ENCODE data around the gene TMEM130.

TMEM130 gene

DNA sequence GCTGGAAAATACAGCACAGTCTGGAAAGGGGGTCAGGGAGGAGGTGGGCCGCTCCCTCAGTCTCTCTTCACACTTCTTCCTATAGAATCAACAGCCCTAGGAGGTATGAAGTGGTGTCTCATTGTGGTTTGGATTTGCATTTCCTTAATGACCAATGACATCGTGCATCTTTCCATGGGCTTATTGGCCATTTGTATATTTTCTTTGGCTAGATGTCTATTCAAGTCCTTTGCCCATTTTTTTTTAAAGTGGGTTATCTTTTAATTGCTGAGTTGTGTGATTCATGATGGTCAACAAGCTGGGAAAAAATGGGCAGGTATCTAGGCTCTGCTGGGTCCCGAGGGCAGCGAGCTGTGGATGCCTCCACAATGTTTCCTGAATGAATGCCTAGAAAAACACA, 29.1 kb downstream of the TMEM130 start:
- DNase-seq: no peak

DNA sequence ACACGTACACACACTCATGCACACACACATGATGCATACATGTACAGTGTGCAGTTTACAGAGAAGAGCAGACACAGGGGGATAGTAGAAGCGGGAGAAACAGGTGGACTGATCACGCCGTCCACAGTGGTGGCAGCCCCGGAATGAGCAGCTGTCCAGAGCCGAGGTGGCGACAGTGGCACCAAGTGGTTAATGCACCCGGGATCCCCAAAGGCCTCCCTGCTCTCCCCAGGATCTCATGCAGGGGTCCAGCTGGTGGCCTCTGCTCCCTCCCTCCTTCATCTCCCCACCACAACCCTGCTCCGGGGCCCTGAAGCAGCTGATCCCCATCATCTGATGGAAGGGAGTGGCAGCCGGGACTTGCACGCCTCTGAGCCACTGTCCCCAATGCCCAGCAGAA, 29.7 kb downstream of the TMEM130 start:
- no peak for DNase-seq

DNA sequence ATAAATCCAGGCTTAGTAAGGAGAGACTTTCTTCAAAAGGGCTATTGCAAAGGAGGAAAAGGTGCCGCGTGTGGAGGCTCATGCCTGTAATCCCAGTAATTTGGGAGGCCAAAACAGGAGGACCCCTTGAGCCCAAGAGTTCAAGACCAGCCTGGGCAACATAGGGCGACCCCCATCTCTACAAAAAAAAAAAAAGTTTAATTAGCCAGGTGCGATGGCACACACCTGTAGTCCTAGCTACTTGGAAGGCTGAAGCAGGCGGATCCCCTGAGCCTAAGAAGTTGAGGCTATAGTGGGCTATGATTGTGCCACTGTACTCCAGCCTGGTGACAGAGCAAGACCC, 32.2 kb downstream of the TMEM130 start:
- DNase-seq: no peak

DNA sequence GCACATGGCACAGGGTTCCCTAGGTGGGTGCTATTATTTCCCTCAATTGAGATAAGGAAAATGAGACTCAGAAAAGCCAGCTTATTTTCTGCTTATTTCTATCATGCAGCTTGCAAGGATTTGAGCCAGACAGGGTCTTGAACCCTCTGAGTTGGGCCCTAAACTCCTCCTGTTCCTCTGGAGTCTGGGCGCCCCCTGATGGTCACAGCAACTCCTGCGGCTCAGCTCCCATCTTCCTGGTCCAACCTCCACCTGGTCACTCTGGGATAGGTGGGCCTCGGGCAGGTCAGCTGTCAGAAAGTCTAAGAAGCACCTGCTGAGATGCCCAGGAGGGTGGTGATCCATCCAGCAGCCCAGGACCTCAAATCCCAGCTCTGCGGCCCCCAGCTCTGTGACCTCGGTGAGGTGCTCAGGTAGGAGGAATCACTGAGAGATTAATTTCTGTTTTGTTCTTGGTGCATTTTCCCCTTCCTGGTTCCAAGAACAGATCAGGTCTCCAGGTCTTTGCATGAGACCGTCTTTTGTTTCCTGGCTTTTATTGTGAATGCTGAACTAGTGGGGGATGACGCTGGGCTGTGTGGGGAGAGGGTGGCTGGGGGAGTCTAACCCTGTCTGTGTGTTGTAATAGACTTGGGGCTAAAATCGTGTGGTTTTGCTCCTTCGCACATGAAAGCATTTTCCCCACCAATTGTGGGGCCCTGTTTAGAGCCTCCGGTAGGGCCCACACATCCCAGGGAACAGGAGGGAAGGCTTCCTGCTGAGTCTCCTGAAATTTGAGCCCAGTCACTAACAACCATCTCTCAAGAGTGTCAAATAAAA, 32.8 kb downstream of the TMEM130 start:
- peak; percentile 65 for DNase-seq

DNA sequence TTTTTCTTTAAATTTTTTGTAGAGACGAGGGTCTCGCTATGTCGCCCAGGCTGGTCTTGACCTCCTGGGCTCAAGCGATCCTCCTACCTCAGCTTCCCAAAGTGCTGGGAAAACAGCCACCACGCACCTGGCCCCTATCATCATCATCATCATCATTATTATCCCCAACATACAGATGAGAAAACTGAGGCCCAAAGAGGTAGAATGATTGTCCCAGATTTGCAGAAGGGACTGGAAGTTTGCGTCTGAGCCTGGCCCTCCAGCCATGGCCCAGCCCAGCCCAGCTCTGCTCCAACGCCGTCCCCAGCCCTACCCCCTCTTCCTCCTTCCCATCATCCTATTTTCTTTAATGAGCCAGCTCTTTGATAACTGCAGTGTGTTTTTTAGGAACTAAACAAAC, 34.9 kb downstream of the TMEM130 start:
- no peak for DNase-seq

DNA sequence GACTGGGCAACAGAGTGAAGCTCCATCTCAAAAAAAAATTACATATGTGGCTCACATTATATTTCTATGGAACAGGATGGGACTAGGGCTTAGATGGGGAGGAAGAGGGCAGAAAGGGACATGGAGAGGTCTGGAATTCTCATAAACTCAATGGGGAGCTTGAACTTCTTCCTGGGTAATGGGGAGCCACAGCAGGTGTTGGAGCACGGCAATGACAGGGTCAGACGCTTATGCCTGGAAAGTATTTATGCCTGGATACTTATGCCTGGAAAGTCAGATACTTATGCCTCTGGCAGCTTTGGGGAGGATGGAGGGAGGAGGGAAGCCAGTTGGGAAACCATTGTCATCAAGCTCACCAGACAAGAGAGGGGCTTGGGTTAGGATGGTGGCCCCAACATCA, 36.8 kb downstream of the TMEM130 start:
- DNase-seq: no peak

DNA sequence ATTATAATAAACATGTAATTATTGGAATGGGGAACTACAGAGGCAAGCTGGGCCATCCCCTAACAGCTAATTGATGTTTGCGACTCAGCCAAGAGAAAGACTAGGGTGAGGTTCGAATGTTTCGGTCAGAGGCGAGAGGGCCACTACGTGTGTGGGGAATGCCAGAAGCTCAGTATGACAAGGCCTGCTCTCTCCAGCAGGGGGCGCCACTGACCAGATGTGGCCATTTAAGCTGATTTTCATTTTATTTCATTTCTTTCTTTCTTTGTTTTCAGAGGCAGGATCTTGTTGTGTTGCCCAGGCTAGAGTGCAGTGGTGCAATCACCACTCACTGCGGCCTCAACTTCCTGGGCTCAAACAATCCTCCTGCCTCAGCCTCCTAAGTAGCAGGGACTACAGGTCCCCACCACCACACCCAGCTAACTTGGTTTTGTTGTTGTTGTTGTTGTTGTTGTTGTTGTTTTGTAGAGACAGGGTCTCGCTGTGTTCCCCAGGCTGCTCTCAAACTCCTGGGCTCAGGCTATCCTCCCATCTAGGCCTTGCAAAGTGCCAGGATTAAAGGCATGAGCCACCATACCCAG, 38.1 kb downstream of the TMEM130 start:
- peak; percentile 11 for DNase-seq

DNA sequence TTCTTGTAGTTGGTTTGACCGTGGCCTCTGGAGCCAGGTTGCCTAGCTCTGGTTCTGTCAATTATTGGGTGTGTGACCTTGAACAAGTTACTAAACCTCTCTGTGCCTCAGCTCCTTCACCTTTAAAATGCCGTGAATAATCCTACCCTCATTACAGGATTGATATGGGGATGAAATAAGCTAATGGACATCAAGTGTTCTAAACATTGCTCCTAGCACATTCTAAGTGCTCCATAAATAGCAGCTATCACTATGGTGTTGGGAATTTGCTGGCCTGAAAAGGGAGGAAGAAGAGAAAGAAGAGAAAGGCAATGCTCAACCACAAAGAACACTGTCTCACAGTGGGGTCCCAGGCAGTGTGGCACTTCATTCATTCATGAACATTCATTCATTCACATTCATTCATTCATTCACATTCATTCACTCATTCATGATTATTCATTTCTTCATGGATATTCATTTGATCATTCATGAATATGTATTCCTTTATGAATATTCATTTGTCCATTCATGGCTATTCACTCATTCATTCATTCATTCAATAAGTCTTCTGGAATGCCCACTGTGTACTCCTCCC, 38.8 kb downstream of the TMEM130 start:
- DNase-seq: no peak

DNA sequence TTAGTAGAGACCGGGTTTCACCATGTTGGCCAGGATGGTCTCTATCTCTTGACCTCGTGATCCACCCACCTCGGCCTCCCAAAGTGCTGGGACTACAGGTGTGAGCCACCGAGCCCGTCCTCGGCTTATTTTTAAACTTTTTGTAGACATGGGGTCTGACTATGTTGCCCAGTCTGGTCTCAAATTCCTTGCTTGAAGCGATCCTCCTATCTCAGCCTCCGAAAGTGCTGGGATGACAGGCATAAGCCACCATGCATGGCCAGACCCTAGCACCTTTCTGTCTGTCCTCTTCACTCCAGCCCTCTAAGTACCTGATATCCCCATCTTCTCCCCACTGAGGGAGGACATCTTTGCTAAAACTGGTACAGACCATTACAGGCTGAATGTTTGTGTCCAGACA, 41.4 kb downstream of the TMEM130 start:
- no peak for DNase-seq

DNA sequence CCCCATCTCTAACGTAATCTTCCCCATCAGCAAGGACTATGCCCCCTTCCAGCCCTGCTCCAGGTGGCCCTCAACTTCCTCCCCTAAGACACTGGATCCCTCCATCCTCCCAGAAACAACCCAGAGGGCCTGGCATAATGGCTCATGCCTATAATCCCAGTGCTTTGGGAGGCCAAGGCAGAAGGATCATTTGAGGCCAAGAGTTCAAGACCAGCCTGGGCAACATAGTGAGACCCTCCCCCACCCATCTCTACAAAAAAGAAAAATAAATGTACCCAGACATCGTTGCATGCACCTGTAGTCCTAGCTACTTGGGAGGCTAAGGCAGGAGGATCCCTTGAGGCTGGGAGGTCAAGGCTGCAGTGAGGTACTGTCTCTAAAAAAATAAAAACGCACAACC, 42.6 kb downstream of the TMEM130 start:
- no peak for DNase-seq

DNA sequence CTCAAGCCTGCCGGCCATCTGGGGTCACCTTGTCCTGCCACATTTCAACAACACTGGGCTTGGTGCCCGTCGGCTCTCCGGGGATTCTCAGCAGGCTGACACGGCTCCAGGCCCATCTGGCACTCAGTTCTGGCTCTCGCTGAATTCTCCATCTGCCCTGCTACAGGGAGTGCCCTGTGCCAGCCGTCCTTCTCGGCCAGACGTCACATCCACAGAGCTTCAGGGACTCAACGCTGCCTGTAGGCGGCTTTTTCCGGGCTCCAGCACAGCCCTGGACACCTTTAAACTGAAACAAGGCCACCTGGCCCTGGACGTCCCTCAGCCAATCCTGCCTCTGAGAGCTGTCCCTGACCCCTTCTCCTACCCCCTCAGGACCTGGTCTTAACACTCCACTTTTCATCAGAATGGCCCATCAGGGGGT, 43.0 kb downstream of the TMEM130 start:
- DNase-seq: peak; percentile 99

DNA sequence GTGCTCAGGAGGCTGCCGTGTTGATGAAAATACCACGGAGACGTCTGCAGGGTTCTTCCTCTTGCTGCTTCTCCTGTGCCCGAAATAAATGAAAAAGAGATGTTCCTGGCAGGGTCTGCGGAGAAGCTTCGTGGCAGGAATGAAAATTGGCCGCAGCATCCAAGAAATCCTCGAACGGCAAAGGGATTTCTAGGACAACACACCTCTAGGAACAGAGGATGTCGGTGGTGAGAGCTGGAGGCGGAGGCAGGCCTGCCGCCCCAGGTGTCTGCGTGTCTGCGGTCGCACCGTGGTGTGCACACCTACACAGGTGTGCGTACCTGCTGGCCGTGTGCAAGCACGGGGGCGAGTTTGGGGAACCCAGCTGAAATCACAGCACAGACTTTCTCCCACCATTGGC, 43.4 kb downstream of the TMEM130 start:
- DNase-seq: peak; percentile 90

DNA sequence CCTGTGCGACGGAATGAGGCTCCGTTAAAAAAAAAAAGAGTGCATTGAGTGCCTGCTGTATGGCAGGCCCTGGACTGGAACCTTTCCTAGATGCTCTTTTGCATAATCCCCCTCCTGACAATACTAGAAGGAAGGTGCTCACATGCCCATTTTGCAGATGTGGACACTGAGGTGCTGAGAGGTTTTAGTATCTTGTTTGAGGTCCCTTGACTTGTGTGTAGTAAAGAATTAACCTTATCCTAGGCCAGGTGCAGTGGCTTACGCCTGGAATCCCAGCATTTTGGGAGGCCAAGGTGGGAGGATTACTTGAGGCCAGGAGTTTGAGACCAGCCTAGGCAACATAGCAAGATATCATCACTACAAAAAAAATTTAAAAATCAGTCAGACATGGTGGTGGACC, 46.6 kb downstream of the TMEM130 start:
- no peak for DNase-seq

DNA sequence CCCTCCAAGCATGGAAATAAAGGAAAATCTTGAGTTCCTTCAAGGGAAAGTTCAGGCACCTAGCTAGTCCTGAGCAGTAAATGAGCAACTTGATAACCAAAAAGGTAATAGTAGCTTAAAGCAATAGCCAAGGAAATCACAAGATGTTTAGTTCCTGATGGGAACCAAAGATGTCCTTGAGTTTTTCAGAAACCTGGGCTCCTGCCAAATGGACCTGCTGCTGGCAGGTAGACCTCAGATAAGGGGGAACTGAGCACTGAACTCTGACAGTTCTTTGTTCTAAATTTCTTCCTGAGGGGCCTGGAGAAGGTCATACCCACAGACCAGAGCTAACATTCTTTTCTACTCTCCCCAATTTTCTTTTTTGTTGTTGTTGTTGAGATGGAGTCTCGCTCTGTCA, 48.5 kb downstream of the TMEM130 start:
- no peak for DNase-seq

DNA sequence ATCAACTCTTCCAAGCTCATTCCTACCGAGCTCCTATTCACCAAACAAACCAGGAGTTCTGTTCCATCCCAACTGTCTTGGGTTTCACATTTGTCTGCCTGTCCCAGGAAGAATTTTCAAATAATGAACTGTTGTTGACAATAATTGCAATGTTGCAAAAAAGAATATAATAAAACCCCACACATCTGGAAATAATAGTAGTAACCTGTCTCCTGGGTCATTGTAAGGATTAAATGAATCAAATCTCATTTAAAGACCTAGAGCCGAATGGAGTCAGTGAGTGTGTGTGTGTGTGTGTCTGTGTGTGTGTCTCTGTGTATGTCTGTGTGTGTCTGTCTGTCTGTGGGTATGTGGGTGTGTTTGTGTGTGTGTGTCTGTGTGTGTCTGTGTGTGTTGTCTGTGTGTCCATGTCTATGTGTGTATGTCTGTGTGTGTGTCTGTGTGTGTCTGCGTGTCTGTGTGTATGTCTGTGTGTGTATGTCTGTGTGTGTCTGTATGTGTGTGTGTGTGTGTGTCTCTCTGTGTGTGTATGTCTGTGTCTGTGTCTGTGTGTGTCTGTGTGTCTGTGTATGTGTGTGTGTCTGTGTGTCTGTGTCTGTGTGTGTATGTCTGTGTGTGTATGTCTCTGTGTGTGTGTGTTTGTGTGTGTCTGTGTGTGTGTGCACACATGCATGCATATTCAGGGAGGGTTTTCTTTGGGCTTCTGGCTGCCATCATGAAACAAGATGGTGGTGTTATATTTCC, 52.7 kb downstream of the TMEM130 start:
- no peak for DNase-seq

DNA sequence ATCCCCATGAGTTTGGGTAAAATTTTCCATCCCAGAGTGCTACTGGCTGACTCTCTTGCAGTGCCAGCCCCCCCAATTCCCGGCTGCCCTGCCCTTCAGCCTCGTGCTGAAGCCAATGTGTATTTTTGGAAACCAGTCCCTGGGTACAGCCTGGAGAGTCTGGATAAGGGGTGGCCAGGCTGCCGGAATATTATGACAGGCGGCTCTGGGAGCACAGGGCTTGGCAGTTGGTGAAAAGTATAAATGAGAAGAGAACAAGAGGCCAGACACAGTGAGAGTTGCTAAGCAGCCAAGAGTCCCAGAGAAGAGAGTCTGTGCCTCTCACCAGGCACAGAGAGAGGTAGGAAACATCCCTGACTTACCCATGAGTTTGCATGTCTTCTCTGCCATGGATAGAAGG, 53.6 kb downstream of the TMEM130 start:
- DNase-seq: no peak

DNA sequence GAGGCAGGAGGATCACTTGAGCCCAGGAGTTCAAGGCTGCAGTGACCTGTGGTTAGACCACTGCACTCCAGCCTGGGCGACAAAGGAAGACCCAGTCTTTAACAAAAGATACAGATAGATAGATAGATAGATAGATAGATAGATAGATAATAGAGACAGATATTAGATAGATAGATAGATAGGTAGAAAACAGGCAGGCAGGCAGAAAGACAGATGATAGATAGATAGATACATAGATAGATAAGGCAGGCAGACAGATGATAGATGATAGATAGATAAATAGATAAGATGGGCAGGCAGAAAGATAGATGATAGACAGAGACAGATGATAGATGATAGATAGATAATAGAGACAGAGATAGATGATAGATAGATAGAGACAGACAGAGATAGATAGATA, 54.5 kb downstream of the TMEM130 start:
- no peak for DNase-seq

DNA sequence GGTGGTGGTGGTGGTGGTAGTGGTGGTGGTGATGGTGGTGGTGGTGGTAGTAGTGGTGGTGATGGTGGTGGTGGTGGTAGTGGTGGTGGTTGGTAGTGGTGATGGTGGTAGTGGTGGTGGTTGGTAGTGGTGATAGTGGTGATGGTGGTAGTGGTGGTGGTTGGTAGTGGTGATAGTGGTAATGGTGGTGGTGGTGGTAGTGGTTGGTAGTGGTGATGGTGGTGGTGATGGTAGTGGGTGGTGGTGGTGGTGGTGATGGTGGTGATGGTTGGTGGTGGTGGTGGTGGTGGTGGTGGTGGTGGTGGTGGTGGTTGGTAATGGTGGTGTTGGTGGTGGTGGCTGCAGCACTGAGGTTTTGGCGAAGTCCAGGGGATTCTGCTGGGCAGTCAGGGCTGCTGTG, 58.5 kb downstream of the TMEM130 start:
- DNase-seq: no peak

DNA sequence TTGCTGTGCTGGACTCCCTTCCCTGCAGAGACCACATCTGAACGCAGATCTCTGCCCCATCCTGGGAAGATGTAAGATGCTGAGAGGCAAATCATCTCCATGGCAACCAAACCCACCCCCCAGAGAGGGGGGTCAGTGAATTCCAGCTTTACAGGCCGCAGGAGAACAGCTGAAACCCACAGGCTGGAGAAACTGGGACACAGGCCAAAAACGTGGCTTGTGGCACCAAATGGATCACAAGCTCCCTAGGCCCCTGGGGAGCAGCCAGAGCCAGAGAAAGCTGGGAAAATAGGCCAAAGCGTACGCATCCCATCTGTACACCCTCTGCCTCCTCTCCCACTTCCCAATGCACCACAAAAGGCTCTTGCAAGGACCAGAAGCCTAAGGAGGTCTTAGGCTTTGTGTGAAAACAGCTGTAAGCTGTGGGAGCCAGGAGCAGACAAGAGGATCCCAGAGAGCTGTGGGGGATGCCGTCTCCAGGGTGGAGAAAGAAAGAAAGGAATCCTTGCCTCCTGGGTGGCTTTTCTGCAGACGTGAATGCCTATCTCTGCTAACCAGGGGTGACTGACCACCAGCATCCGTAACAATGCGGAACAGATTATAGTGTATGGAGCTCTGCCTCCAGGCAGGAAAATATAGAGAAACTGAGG, 59.5 kb downstream of the TMEM130 start:
- DNase-seq: peak; percentile 98

DNA sequence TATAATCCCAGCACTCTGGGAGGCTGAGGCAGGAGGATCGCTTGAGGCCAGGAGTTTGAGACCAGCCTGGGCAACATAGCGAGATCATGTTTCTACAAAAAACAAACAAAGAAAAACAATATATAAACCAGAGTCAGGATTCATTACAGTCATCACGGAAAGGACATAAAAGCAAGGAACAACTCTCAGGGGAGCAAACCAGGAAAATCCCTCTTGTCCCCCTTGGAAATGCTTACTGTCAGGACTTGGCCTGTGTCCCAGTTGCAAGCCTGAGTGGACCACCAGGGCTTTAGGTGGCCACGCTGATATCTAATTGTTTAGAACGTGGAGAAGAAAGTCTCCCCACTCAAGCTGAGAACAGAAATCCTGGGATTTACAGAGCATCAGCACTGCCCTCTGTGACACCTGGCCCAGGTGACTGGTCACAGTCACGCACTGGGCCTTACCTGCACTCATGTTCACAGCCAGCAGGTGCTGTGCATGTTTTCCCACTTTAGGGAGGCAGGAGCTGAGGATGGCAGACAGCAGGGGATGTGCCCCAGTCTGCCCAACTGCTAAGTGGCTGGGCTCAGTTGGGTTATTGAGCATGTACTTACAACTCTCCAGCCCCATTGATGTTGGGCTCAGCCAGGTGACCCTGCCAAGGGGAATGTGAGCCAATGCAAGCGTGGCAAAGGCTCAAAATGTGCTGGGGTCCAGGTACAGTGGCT, 60.9 kb downstream of the TMEM130 start:
- DNase-seq: no peak

DNA sequence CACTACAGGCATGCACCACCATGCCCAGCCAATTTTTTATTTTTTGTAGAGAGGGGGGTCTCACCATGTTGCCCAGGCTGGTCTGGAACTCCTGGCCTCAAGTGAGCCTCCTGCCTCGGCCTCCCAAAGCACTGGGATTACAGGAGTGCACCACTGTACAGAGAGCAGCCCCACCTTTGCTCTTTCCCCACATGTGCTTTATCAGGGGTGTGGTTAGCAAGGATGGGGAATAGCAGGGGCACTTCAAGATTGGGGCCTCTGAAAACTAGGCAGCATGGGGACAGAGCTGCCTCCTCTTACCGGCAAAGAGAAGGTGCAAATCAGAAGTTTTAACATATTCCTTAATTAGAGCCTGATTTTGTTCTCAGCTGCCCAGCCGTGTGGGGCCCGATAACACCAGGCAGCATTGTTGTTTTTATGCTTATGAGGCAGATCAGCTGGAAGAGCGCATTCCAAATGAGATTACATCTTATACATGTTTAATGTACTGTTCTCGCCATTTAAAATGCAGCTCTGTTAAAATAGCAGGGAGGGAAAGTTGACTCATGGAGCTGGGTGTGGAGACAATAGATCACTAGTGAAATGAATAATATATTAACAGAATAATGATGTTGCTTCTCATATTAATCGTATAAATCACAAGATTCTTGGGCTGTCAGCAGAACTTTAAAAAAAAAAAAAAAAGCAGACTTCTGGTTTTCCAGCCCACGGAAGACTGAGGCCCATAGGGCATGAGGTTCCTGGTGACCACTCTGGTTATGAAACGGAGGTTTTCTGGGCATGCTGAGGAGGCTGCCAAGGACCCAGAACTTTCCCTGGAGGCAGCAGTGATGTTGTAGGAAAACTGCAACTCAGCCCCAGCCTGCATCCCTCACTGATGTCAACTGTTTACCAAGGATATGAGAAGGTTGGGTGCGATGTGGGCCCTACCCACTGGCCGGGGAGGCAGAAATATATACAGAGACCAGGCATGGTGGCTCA, 62.5 kb downstream of the TMEM130 start:
- no peak for DNase-seq
